GM19193 (cell line): Measurements from ENCODE around the gene C17orf75.

Experiments
- POLR2A ChIP-seq: IDR thresholded peaks from 4 replicates; pipeline ENCODE4 v1.6.1; 2011; ENCODE audit not compliant: insufficient read depth, insufficient read length; ENCODE audit errors: extremely low read depth

The C17orf75 gene

GRCh38 chr17:32292094-32292493 is 49.9 kb downstream of the C17orf75 start:
- no peak for TF ChIP-seq POLR2A

DNA sequence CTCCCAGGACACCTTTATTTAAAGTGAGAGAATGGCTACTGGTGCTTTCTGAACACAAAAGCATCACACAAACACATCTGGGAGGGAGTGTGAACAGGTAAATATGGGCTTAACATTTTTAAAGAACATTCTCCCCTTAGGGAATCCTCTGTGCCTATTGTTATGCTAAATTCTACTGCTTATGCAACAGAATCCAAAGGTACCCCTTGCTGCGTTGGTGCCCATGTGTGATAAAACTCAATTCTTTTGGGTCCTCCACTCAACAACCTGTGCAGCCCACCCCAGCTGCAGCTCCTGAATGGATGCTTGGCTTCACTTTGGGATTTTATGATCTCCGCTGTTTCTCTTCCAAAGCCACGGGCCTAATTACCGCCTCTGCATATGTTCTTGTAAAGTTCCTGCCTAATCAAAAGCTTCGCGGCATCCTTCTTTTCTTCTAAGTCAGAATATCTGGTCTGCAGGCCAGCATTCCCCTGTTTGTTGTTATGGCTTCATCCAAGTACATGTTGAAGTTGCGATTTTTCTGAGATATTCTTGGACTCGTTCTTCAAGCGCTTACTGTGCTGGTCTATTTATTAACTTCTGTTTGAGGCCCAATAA is 52.4 kb downstream of the C17orf75 start:
- TF ChIP-seq POLR2A, result no peak

DNA sequence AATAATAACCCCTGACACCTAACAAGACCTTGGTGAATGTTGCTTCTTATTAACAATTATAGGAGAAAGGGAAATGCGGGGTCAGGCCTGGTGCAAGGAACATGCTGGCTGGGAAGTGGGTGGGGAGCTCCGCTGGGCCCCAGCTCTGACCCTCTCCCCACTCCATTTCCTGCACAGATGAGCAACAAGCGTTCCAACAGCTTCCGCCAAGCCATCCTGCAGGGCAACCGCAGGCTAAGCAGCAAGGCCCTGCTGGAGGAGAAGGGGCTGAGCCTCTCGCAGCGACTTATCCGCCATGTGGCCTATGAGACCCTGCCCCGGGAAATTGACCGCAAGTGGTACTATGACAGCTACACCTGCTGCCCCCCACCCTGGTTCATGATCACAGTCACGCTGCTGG is 53.4 kb downstream of the C17orf75 start:
- no peak for TF ChIP-seq POLR2A

DNA sequence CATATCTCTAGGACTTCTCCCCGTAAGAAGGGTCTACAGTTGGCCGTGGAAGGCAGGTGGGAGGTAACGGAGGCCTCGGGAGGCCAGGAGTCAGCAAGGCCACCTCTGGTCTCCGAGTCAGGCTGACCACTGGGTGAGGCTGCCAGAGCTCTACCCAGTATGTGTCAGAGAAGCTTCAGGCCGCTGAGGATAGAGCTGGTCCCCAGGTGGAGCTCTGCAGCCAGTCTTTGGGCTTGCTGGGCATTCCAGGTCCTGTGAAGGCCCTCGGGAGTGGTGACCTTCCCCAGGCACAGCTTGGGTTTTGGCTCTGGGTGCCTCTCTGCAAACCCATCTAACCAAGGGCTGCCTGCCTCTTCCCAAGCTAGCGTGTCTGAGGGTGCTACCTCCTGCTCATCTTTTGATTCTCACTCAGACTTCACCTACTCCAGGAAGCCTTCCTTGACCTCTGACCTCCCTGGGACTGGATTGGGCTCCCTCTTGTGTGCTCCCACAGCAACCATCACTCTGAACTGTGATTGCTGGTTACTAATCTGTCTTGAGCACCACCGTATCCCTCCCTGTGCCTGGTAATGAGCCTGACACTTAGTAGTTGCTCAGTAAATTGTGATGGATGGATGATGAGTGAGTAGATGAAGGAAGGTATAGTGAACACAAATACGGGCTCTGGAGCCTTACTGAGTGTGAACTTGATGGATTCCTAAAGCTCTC is 54.0 kb downstream of the C17orf75 start:
- no peak for TF ChIP-seq POLR2A

DNA sequence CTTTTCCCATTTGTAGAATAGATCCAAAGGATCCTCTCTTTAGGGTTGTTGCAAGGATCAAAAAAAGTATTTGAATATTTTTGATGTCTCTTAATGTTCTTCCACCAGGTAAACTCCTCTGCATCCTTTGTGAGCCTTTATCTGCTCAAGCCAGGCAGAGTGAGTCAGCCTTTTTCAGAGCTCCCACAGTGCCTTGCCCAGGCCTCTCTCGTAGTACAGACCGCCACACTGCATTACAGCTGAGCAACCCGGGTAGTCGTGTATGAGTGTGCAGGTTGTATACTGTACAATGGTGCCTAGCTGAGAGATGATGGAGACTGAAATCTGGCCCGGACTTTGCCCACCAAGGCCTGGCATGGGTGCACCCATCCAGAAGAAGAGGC is 55.5 kb downstream of the C17orf75 start:
- TF ChIP-seq POLR2A, result no peak

DNA sequence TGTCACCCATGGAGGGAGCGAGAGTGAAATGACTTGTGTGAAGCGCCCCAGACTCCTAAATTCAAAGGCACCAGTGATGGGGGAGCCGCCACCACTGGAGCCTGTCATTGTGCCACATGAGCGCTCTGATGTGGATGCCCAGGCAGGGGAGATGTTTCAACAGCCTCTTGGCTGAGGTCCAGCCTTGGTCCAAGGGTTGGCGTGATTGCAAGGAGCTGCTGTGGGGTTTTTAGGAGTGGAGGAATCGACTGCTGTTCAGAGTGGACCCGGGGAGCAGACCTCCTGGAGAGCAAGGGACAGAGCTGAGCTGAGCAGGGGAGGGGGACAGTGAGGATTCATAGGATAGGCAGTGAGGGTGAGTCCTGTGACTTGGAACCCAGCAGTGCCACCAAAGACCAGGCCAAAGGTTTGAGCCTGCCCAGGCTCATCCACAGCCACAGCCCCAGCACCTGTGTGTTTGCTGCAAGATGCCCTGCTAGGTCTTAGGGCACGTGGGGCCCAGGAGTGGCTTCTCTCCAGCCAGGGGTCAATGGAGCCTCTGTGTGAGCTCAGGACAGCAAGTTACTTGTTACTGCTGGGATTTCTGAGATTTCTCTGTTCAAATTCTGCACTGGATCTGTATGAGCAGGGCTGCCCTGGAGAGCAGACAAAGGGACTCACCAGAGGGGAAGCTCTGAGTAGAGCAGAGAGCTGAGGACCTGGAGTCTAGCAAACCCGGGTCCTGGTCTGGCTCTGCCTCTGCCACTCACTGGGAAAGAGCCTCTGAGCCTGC is 56.0 kb downstream of the C17orf75 start:
- TF ChIP-seq POLR2A, result no peak

GRCh38 chr17:32285306-32285705 is 56.7 kb downstream of the C17orf75 start:
- no peak for TF ChIP-seq POLR2A

GRCh38 chr17:32283745-32284201 is 58.2 kb downstream of the C17orf75 start:
- TF ChIP-seq POLR2A, result no peak

GRCh38 chr17:32281011-32281451 is 60.9 kb downstream of the C17orf75 start:
- TF ChIP-seq POLR2A, result no peak

GRCh38 chr17:32279891-32280716 is 61.9 kb downstream of the C17orf75 start:
- no peak for TF ChIP-seq POLR2A

- no peak for TF ChIP-seq POLR2A
Observed at GRCh38 chr17:32278815-32279214, 63.2 kb downstream of the C17orf75 start.
